ENCODE measurements around the gene KCNN3. TPM values are rescaled to one million over a fixed set of nuclear protein-coding genes. Genes with fewer than 3 reads are reported as not detected.

Gene KCNN3
- total RNA-seq, 6 experiments from 2014 or later, result not detected

GRCh38 chr1:154735804-154736168 lies 134.3 kb downstream of the KCNN3 start:
- DNase-seq, result no peak
- TF ChIP-seq, protein P1, sequence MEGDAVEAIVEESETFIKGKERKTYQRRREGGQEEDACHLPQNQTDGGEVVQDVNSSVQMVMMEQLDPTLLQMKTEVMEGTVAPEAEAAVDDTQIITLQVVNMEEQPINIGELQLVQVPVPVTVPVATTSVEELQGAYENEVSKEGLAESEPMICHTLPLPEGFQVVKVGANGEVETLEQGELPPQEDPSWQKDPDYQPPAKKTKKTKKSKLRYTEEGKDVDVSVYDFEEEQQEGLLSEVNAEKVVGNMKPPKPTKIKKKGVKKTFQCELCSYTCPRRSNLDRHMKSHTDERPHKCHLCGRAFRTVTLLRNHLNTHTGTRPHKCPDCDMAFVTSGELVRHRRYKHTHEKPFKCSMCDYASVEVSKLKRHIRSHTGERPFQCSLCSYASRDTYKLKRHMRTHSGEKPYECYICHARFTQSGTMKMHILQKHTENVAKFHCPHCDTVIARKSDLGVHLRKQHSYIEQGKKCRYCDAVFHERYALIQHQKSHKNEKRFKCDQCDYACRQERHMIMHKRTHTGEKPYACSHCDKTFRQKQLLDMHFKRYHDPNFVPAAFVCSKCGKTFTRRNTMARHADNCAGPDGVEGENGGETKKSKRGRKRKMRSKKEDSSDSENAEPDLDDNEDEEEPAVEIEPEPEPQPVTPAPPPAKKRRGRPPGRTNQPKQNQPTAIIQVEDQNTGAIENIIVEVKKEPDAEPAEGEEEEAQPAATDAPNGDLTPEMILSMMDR (IDR thresholded peaks at IDR 0.05), result no peak
- Mint-ChIP-seq H3K4me3 (no peak overlapping the region), H3K27me3 (ENCODE audit: insufficient read depth) (peaks cover 35% of the 10 kb centered on the region), H3K36me3 (ENCODE audit: low read depth) (no peaks in the 10 kb centered on the region), H3K4me1 (ENCODE audit: low read depth) (peaks cover 16% of the 10 kb centered on the region), H3K9me3 (no peaks in the 10 kb centered on the region), H3K27ac (no peak overlapping the region; the same call in 1 of the 2 replicates)

- Mint-ChIP-seq H3K36me3 (ENCODE audit: low read depth) (no peaks in the 10 kb centered on the region), H3K4me1 (ENCODE audit: low read depth) (peaks cover 22% of the 10 kb centered on the region), H3K4me3 (no peak overlapping the region), H3K27me3 (ENCODE audit: insufficient read depth) (peaks cover 36% of the 10 kb centered on the region), H3K27ac (no peak overlapping the region; the same call in 1 of the 2 replicates), H3K9me3 (no peaks in the 10 kb centered on the region)
- TF ChIP-seq, protein P1 (IDR thresholded peaks at IDR 0.05), result no peak
- DNase-seq, result no peak
Measured at GRCh38 chr1:154735061-154735803, 134.8 kb downstream of the KCNN3 start.

DNA sequence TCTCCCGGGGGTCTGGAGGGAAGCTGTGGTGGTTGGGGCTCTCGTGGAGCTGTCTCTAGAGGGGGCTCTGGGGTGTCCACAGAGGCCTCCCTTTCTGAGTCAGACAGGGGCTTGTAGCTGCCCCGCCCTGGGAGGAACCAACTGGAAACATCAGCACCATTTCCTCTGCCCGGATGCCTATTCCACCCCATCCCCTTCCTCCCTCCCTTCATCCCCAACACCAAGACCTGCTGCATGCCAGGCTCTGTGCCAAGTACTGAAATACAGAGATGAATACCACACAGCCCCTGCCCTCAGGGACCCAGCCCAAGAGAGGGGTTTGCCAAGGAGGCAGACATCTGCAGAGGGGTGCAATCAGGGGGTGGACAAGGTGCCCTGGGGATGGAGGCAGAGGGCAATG lies 136.5 kb downstream of the KCNN3 start:
- no peak for DNase-seq
- TF ChIP-seq, protein P1 (IDR thresholded peaks at IDR 0.05), result no peak
- Mint-ChIP-seq H3K4me3 (no peak overlapping the region), H3K27me3 (ENCODE audit: insufficient read depth) (peaks cover 31% of the 10 kb centered on the region), H3K36me3 (ENCODE audit: low read depth) (no peaks in the 10 kb centered on the region), H3K9me3 (no peaks in the 10 kb centered on the region), H3K4me1 (ENCODE audit: low read depth) (peaks cover 38% of the 10 kb centered on the region), H3K27ac (no peak overlapping the region)

- Mint-ChIP-seq H3K27ac (no peak overlapping the region), H3K4me1 (ENCODE audit: low read depth) (peaks cover 29% of the 10 kb centered on the region), H3K9me3 (no peaks in the 10 kb centered on the region), H3K27me3 (ENCODE audit: insufficient read depth) (peaks cover 35% of the 10 kb centered on the region), H3K36me3 (ENCODE audit: low read depth) (no peaks in the 10 kb centered on the region), H3K4me3 (no peak overlapping the region)
- DNase-seq, result no peak
- TF ChIP-seq, protein P1 (IDR thresholded peaks at IDR 0.05), result no peak
Measured at GRCh38 chr1:154730986-154731489, 139.0 kb downstream of the KCNN3 start.

- peak overlapping the region; percentile 42 for H3K27ac Mint-ChIP-seq
- peak; percentile 55 for DNase-seq
- H3K36me3 Mint-ChIP-seq (ENCODE audit: low read depth), result no peaks in the 10 kb centered on the region
- H3K27me3 Mint-ChIP-seq (ENCODE audit: insufficient read depth), result peaks cover 42% of the 10 kb centered on the region
- H3K9me3 Mint-ChIP-seq, result no peaks in the 10 kb centered on the region
- no peak overlapping the region for H3K4me3 Mint-ChIP-seq
- TF ChIP-seq, protein P1 (IDR thresholded peaks at IDR 0.05), result no peak
- H3K4me1 Mint-ChIP-seq (ENCODE audit: low read depth), result peaks cover 29% of the 10 kb centered on the region
Measured at GRCh38 chr1:154730259-154730658, 139.8 kb downstream of the KCNN3 start.
